ENCODE results near the gene LRMDA. TPM values are rescaled to one million over a fixed set of nuclear protein-coding genes. Genes with fewer than 3 reads are reported as not detected.

LRMDA gene
- total and polyA plus RNA-seq, 2 donors from 2014 or later, result 23.2 to 48.6 TPM

- H3K27ac ChIP-seq (ENCODE audit: low read depth in 2 of 2, low read length in 2 of 2), result peak overlapping the region; percentile 25 to 73
- no peaks in the 10 kb centered on the region for H3K27me3 ChIP-seq (ENCODE audit: control insufficient read depth, insufficient read depth, low read length)
- H3K9me3 ChIP-seq (ENCODE audit: control insufficient read depth in 2 of 3, insufficient read depth in 1 of 3, low read length in 3 of 3), result no peaks in the 10 kb centered on the region
- H3K9ac ChIP-seq (ENCODE audit: low read length in 3 of 3), result no peak overlapping the region
- DNase-seq (peak in 1 of 5 donors; percentile 63), FAIRE-seq (no peak)
- peaks cover 24 to 51% (median 27%) of the 10 kb centered on the region in 3 donors for H3K4me1 ChIP-seq (ENCODE audit: control insufficient read depth in 2 of 3, insufficient read depth in 2 of 3, low read depth in 1 of 3, low read length in 3 of 3)
- no peaks in the 10 kb centered on the region for H3K36me3 ChIP-seq (ENCODE audit: control insufficient read depth in 2 of 3, insufficient read depth in 3 of 3, low read length in 3 of 3)
- no peak for TF ChIP-seq CTCF (IDR thresholded peaks at IDR 0.05; ENCODE audit: borderline replicate concordance, extremely low read depth, insufficient read depth)
- no peak overlapping the region for H3K4me3 ChIP-seq (ENCODE audit: low read length in 3 of 3)
- intact Hi-C loops (cut with DNase I), result loop anchor here (10.0 kb wide), 1 partner anchor 908 kb away; no protein-coding TSS in a partner anchor
Measured at GRCh38 chr10:76302481-76302880, 871.1 kb downstream of the LRMDA start.

- TF ChIP-seq CTCF (IDR thresholded peaks at IDR 0.05; ENCODE audit: borderline replicate concordance, extremely low read depth, insufficient read depth), result no peak
- Histone ChIP-seq H3K27me3 (ENCODE audit: control insufficient read depth, insufficient read depth, low read length) (no peaks in the 10 kb centered on the region), H3K27ac (ENCODE audit: low read depth in 2 of 2, low read length in 2 of 2) (peak overlapping the region; percentile 45 to 73), H3K9me3 (ENCODE audit: control insufficient read depth in 2 of 3, insufficient read depth in 1 of 3, low read length in 3 of 3) (no peaks in the 10 kb centered on the region), H3K36me3 (ENCODE audit: control insufficient read depth in 2 of 3, insufficient read depth in 3 of 3, low read length in 3 of 3) (no peaks in the 10 kb centered on the region), H3K4me3 (ENCODE audit: low read length in 3 of 3) (peak overlapping the region in 1 of 3 donors; percentile 36), H3K9ac (ENCODE audit: low read length in 3 of 3) (peak overlapping the region in 1 of 3 donors; percentile 53), H3K4me1 (ENCODE audit: control insufficient read depth in 2 of 3, insufficient read depth in 2 of 3, low read depth in 1 of 3, low read length in 3 of 3) (peaks cover 19 to 48% (median 22%) of the 10 kb centered on the region in 3 donors)
- intact Hi-C loops (cut with DNase I), result loop anchor here (10.0 kb wide), 1 partner anchor 908 kb away; no protein-coding TSS in a partner anchor
- DNase-seq (peak in 4 of 5 donors; percentile 68 to 97 (median 86)), FAIRE-seq (no peak)
Measured at GRCh38 chr10:76302961-76303630, 871.7 kb downstream of the LRMDA start.

GRCh38 chr10:76303682-76304316 is 872.4 kb downstream of the LRMDA start:
- DNase-seq (peak; percentile 81 to 96 (median 90)), FAIRE-seq (no peak)
- Histone ChIP-seq H3K4me1 (ENCODE audit: control insufficient read depth in 2 of 3, insufficient read depth in 2 of 3, low read depth in 1 of 3, low read length in 3 of 3) (peaks cover 14 to 42% (median 17%) of the 10 kb centered on the region in 3 donors), H3K4me3 (ENCODE audit: low read length in 3 of 3) (peak overlapping the region in 1 of 3 donors; percentile 36), H3K36me3 (ENCODE audit: control insufficient read depth in 2 of 3, insufficient read depth in 3 of 3, low read length in 3 of 3) (no peaks in the 10 kb centered on the region), H3K27me3 (ENCODE audit: control insufficient read depth, insufficient read depth, low read length) (no peaks in the 10 kb centered on the region), H3K9ac (ENCODE audit: low read length in 3 of 3) (no peak overlapping the region), H3K27ac (ENCODE audit: low read depth in 2 of 2, low read length in 2 of 2) (peak overlapping the region in 1 of 2 donors; percentile 73), H3K9me3 (ENCODE audit: control insufficient read depth in 2 of 3, insufficient read depth in 1 of 3, low read length in 3 of 3) (no peaks in the 10 kb centered on the region)
- TF ChIP-seq CTCF (IDR thresholded peaks at IDR 0.05; ENCODE audit: borderline replicate concordance, extremely low read depth, insufficient read depth), result peak; percentile 77
- intact Hi-C loops (cut with DNase I), result loop anchor here (10.0 kb wide), 1 partner anchor 909 kb away; no protein-coding TSS in a partner anchor
